Stimulated activated CD8-positive, alpha-beta memory T cell treated with anti-CD3 and anti-CD28 coated beads, Interleukin-12 subunit alpha, Interleukin-12 subunit beta, amount 100 ng/mL, for 24 hours (primary cell): ENCODE data around the gene HLCS.
"Not testable (repeated sequence)": the region's sequence is repeated elsewhere in the genome, so short reads cannot be mapped to it uniquely, and the experiment has no call there.

Source experiments
- DNase-seq: peaks from one replicate; pipeline ENCODE4 v3.0.0-alpha.2; 2020; ENCODE audit errors: extremely low read depth

The HLCS gene

GRCh38 chr21:36850372-36850771 lies 116.1 kb downstream of the HLCS start:
- DNase-seq: no peak

- no peak for DNase-seq
Observed at GRCh38 chr21:36849461-36850105, 116.9 kb downstream of the HLCS start.

GRCh38 chr21:36848730-36849274 lies 117.7 kb downstream of the HLCS start:
- no peak for DNase-seq

- no peak for DNase-seq
Observed at GRCh38 chr21:36847189-36847588, 119.3 kb downstream of the HLCS start.

DNA sequence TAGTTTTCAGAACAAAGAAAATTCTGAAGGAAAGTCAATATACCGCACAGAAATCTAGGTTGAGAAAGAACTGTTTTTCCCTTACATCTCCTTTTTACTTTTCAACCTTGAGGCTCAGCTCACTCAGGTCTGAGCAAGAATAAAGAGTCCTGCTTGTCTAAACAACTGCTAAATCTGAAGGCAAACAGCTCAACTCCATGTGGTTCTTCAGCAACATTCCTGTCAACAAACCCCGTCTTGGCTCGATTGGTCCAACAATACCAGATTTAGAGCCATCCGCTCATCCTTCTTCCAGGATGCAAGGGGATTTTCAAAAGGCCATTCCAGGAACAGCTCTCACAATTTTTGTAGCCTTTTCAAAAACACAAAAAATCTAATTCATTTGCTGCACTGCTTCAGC lies 119.8 kb downstream of the HLCS start:
- DNase-seq: no peak

GRCh38 chr21:36845790-36846189 lies 120.7 kb downstream of the HLCS start:
- no peak for DNase-seq

- no peak for DNase-seq
Observed at GRCh38 chr21:36845070-36845469, 121.4 kb downstream of the HLCS start.

DNA sequence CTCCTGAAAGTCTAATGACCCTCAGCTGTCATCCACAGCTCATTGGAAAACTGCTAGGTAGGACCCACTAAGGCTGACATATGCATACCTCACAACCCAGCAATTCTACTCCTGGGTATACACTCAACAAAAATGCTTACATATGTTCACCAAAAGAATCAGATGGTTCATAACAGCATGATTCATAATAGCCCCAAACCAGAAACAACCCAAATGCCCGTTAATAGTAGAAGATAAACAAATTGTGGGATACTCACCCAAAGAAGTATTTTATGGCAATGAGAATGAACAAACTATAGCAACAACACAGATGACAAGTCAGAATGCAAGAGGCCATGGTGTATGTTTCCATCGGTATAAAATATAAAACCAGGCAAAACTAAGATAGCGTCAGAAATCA lies 124.6 kb downstream of the HLCS start:
- DNase-seq: no peak

- no peak for DNase-seq
Observed at GRCh38 chr21:36839735-36840134, 126.7 kb downstream of the HLCS start.

GRCh38 chr21:36839123-36839522 lies 127.3 kb downstream of the HLCS start:
- no peak for DNase-seq

GRCh38 chr21:36835383-36835795 lies 131.1 kb downstream of the HLCS start:
- DNase-seq: no peak

- no peak for DNase-seq
Observed at GRCh38 chr21:36834192-36834591, 132.3 kb downstream of the HLCS start.

DNA sequence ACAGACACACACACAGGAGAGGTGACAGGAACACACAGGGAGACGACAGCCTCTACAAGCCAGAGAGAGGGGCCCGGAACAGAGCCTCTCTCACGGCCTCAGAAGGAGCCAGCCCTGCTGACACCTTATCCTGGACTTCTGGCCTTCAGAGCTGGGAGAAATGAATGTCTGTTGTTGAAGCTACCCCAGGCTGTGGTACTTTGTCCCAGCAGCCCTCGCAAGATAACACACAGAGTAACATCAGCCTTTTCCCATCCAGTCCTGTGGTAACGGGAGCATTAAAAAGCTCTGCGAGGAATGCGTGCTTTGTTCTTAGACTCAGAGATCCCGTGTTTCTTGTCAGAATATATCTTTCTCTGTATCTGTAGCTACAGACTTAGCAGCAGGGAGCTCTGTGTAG lies 136.4 kb downstream of the HLCS start:
- DNase-seq: no peak

GRCh38 chr21:36828891-36829515 lies 137.5 kb downstream of the HLCS start:
- no peak for DNase-seq

DNA sequence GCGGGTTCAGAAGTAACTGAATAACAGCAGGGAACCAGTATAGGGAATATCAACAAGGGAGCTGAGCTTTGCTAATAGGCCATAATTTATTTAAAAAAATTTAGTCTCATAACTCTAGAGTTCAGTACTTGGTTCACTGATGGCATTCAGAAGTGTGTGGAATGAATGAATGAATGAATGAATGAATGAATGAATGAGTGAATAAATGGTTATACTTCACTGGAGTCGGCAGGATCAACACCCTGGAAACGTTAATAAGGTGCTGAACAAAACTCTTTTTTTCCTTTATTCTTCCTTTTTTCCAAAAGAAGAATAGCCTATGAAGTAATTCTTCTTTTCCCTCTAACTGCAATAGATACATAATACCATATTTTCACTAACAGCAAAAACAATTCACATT lies 138.3 kb downstream of the HLCS start:
- DNase-seq: no peak

- no peak for DNase-seq
Observed at GRCh38 chr21:36825658-36826057, 140.8 kb downstream of the HLCS start.

- DNase-seq: no peak
Observed at GRCh38 chr21:36821032-36821299, 145.5 kb downstream of the HLCS start.

- DNase-seq: no peak
Observed at GRCh38 chr21:36820176-36821031, 146.1 kb downstream of the HLCS start.

DNA sequence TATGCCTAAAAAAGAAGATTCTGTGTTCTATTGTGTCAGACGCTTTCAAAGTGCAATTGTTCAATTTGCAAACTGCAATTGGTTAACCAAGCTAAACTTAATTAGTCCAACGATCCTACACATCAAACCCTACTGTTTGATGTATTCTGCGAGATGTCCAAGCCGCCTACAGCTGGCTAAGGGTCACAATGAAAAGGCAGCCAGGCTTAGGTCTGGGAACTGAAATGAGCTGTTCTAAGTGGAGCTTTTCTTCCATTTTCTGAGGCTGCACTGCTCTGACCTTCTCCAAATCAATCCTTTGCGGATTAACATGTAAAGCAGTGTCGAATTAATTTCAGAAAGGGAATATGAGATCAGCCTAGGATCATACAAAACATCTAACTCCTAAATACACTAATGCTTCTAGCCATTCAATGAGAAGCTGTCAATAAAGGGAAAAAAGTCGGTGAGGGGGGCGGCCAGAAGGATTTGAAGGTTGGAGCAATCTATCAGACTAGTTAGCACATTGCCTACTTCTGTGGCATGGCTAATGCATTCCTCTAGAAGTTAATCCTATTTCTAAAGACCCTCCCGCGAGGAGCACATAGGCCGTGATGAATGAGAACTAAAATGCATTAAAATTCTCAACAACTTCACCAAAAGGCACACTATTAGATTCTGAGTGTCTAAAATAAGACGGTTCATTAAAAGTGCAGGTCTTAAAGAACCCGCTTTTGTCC lies 148.6 kb downstream of the HLCS start:
- no peak for DNase-seq

GRCh38 chr21:36816561-36817130 lies 149.8 kb downstream of the HLCS start:
- DNase-seq: no peak

GRCh38 chr21:36816026-36816425 lies 150.4 kb downstream of the HLCS start:
- not testable (repeated sequence) for DNase-seq

DNA sequence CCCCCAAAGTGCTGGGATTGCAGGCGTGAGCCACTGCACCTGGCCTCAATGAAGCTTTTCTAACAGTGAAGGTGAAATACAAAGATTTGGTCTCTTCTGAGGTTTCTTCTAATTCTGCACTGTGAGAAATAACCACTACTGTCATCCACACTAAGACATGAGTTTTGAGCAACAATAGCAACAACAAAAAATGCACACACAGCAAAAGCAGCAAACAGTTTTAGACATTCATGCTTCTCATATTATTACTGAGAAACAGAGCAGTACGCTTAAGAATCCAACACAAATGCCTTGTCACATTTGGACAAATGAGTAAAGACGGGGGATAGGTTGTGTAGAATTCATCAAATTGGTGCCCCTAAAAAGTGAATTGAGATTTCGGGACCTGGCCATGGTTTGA lies 151.2 kb downstream of the HLCS start:
- DNase-seq: no peak
